Hepatocyte (in vitro differentiated cells): ENCODE data around the gene NCOA6. TPM values are rescaled to one million over a fixed set of nuclear protein-coding genes. Genes with fewer than 3 reads are reported as not detected.

Experiments used
- DNase-seq: peaks from one replicate; pipeline ENCODE4 v3.0.0-alpha.2; 2016; ENCODE audit warnings: low spot score
- H2AFZ ChIP-seq: fragments of 200-600 bp; sonication (generic); 2 replicates; pipeline ENCODE4 v1.6.0; 2016; ENCODE audit warnings: antibody characterized with exemption, mild to moderate bottlenecking
- H3K27ac ChIP-seq: fragments of 200-600 bp; sonication (generic); 2 replicates; pipeline ENCODE4 v1.5.1; 2016; ENCODE audit warnings: mild to moderate bottlenecking
- H3K27me3 ChIP-seq: fragments of 200-600 bp; sonication (generic); 2 replicates; pipeline ENCODE4 v1.6.1; 2016
- H3K36me3 ChIP-seq: fragments of 200-600 bp; sonication (generic); replicated peaks from 2 replicates; pipeline ENCODE4 v1.5.1; 2016; ENCODE audit warnings: low read depth; ENCODE audit not compliant: insufficient read depth
- H3K4me1 ChIP-seq: fragments of 200-600 bp; sonication (generic); 2 replicates; pipeline ENCODE4 v1.5.1; 2016; ENCODE audit warnings: mild to moderate bottlenecking, moderate library complexity; ENCODE audit not compliant: insufficient read depth
- H3K4me2 ChIP-seq: fragments of 200-600 bp; sonication (generic); 2 replicates; pipeline ENCODE4 v1.6.0; 2016
- H3K4me3 ChIP-seq: fragments of 200-600 bp; sonication (generic); 2 replicates; pipeline ENCODE4 v1.5.1; 2016; ENCODE audit warnings: mild to moderate bottlenecking
- H3K79me2 ChIP-seq: fragments of 200-600 bp; sonication (generic); 2 replicates; pipeline ENCODE4 v1.6.0; 2017; ENCODE audit warnings: mild to moderate bottlenecking
- H3K9me2 ChIP-seq: fragments of 200-600 bp; sonication (generic); replicated peaks from 2 replicates; pipeline ENCODE4 v1.6.0; 2017; ENCODE audit warnings: mild to moderate bottlenecking; ENCODE audit not compliant: insufficient read depth
- H3K9me3 ChIP-seq: fragments of 200-600 bp; sonication (generic); 2 replicates; pipeline ENCODE4 v1.5.1; 2016; ENCODE audit warnings: low read depth, mild to moderate bottlenecking
- H4K20me1 ChIP-seq: fragments of 200-600 bp; sonication (generic); 2 replicates; pipeline ENCODE4 v1.6.0; 2016; ENCODE audit warnings: mild to moderate bottlenecking; ENCODE audit not compliant: insufficient read depth, poor library complexity, severe bottlenecking
- CTCF ChIP-seq: fragments of 200-600 bp; sonication (generic); IDR thresholded peaks from 2 replicates; pipeline ENCODE4 v1.5.1; 2016; ENCODE audit warnings: antibody characterized with exemption, mild to moderate bottlenecking; ENCODE audit not compliant: poor library complexity
- EZH2 ChIP-seq: fragments of 200-600 bp; sonication (generic); IDR thresholded peaks from 2 replicates; pipeline ENCODE4 v1.6.1; 2016; ENCODE audit warnings: antibody characterized with exemption, mild to moderate bottlenecking, borderline replicate concordance
- EZH2phosphoT487 ChIP-seq: fragments of 200-600 bp; sonication (generic); IDR thresholded peaks from one replicate; pipeline ENCODE4 v1.6.1; 2018; ENCODE audit warnings: antibody characterized with exemption, mild to moderate bottlenecking, low read depth, moderate library complexity; ENCODE audit not compliant: unreplicated experiment, severe bottlenecking
- WGBS: methylation state at CpG from one replicate; pipeline ENCODE4 v1.1.6; 2016; ENCODE audit warnings: low lambda C conversion rate; ENCODE audit errors: missing lambda C conversion rate; 5-methylcytosine and 5-hydroxymethylcytosine counted together
- polyA plus RNA-seq: library from polyadenylated mRNA; unstranded; fragments of >200 nt; fragmentation: Nextera tagmentation; extraction: Ambion mirVana; gene quantifications from 2 replicates; pipeline ENCODE4 v1.2.1, GENCODE V29; 2016
- total RNA-seq: library from RNA; depleted of rRNA; stranded (reverse); fragments of >200 nt; gene quantifications from 2 replicates; pipeline ENCODE4 v1.2.3, GENCODE V29; 2014

NCOA6 gene
- total and polyA plus RNA-seq, 2 experiments from 2014 or later = 11.6 to 23.5 TPM

GRCh38 chr20:34703061-34703423, 122.4 kb downstream of the NCOA6 start:
- Histone ChIP-seq H3K4me2 (peak overlapping the region; percentile 91), H3K36me3 (no peaks in the 10 kb centered on the region), H2AFZ (no peak overlapping the region), H3K4me3 (no peak overlapping the region), H3K79me2 (no peaks in the 10 kb centered on the region), H3K27ac (peak overlapping the region; percentile 99), H3K4me1 (peaks cover 7% of the 10 kb centered on the region), H3K27me3 (no peaks in the 10 kb centered on the region), H3K9me3 (no peaks in the 10 kb centered on the region), H4K20me1 (no peaks in the 10 kb centered on the region), H3K9me2 (no peaks in the 10 kb centered on the region)
- TF ChIP-seq EZH2phosphoT487 (no peak), EZH2 (no peak), CTCF (no peak)
- DNase-seq = no peak
- WGBS = 45% methylated on average over 3 of the region's 3 CpGs

- Histone ChIP-seq H3K27ac (no peak overlapping the region), H3K9me3 (no peaks in the 10 kb centered on the region), H3K27me3 (no peaks in the 10 kb centered on the region), H2AFZ (no peak overlapping the region), H3K4me2 (no peak overlapping the region), H3K36me3 (no peaks in the 10 kb centered on the region), H3K4me1 (peaks cover 3% of the 10 kb centered on the region), H3K9me2 (no peaks in the 10 kb centered on the region), H4K20me1 (no peaks in the 10 kb centered on the region), H3K4me3 (no peak overlapping the region), H3K79me2 (no peaks in the 10 kb centered on the region)
- no peak for TF ChIP-seq EZH2
- no peak for TF ChIP-seq EZH2phosphoT487
- no peak for TF ChIP-seq CTCF
- WGBS = 77% methylated on average over 6 of the region's 6 CpGs
- DNase-seq = no peak
Measured at GRCh38 chr20:34701405-34702085, 123.9 kb downstream of the NCOA6 start.

GRCh38 chr20:34693414-34693813, 132.0 kb downstream of the NCOA6 start:
- WGBS = 78% methylated on average over 4 of the region's 4 CpGs
- Histone ChIP-seq H3K9me2 (no peaks in the 10 kb centered on the region), H3K36me3 (no peaks in the 10 kb centered on the region), H4K20me1 (no peaks in the 10 kb centered on the region), H3K27me3 (no peaks in the 10 kb centered on the region), H2AFZ (no peak overlapping the region), H3K4me2 (no peak overlapping the region), H3K27ac (no peak overlapping the region), H3K4me3 (no peak overlapping the region), H3K4me1 (no peaks in the 10 kb centered on the region), H3K79me2 (no peaks in the 10 kb centered on the region), H3K9me3 (no peaks in the 10 kb centered on the region)
- DNase-seq = no peak
- TF ChIP-seq EZH2 (no peak), CTCF (no peak), EZH2phosphoT487 (no peak)

GRCh38 chr20:34691838-34692237, 133.6 kb downstream of the NCOA6 start:
- Histone ChIP-seq H4K20me1 (no peaks in the 10 kb centered on the region), H3K4me3 (no peak overlapping the region), H3K27me3 (no peaks in the 10 kb centered on the region)

More at GRCh38 chr20:34691838-34692237, 133.6 kb downstream of the NCOA6 start:
- H3K9me2 ChIP-seq = no peaks in the 10 kb centered on the region
- no peaks in the 10 kb centered on the region for H3K79me2 ChIP-seq
- H3K4me1 ChIP-seq = no peaks in the 10 kb centered on the region
- no peak overlapping the region for H3K4me2 ChIP-seq
- WGBS = 95% methylated on average over 3 of the region's 3 CpGs
- H3K36me3 ChIP-seq = no peaks in the 10 kb centered on the region
- DNase-seq = no peak
- H3K9me3 ChIP-seq = no peaks in the 10 kb centered on the region
- H2AFZ ChIP-seq = no peak overlapping the region
- H3K27ac ChIP-seq = no peak overlapping the region
- TF ChIP-seq EZH2 (no peak), CTCF (no peak)
